ENCODE data around the gene GRHL3.

GRHL3 gene

DNA sequence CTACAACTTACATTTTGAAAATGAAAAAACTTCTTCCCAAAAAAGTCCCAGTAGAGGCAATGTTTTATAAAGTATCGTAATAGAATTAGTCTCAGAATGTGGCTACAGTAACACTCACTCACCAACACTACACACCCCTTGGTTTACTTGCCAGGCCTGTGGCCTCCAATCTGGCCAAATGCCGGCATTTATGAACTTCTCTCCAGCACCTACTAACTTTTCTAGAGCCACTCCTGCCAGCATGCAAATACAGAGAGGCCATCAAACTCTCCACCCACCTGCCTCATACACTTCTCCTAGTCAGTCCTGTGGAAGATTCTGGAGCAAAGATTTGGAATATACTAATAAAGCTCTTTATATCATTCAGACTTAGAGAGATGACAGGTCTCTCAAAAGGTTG lies 62.1 kb downstream of the GRHL3 start:
- TF ChIP-seq, protein P1, sequence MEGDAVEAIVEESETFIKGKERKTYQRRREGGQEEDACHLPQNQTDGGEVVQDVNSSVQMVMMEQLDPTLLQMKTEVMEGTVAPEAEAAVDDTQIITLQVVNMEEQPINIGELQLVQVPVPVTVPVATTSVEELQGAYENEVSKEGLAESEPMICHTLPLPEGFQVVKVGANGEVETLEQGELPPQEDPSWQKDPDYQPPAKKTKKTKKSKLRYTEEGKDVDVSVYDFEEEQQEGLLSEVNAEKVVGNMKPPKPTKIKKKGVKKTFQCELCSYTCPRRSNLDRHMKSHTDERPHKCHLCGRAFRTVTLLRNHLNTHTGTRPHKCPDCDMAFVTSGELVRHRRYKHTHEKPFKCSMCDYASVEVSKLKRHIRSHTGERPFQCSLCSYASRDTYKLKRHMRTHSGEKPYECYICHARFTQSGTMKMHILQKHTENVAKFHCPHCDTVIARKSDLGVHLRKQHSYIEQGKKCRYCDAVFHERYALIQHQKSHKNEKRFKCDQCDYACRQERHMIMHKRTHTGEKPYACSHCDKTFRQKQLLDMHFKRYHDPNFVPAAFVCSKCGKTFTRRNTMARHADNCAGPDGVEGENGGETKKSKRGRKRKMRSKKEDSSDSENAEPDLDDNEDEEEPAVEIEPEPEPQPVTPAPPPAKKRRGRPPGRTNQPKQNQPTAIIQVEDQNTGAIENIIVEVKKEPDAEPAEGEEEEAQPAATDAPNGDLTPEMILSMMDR (IDR thresholded peaks at IDR 0.05; ENCODE audit: borderline replicate concordance, control extremely low read depth, extremely low read depth, insufficient read depth, missing control alignments) = no peak
- in situ Hi-C loops (cut with MboI; ENCODE audit: low sequenced_read_pairs, unreplicated experiment) = no loop called here
- DNase-seq (ENCODE audit: low spot score) = no peak

DNA sequence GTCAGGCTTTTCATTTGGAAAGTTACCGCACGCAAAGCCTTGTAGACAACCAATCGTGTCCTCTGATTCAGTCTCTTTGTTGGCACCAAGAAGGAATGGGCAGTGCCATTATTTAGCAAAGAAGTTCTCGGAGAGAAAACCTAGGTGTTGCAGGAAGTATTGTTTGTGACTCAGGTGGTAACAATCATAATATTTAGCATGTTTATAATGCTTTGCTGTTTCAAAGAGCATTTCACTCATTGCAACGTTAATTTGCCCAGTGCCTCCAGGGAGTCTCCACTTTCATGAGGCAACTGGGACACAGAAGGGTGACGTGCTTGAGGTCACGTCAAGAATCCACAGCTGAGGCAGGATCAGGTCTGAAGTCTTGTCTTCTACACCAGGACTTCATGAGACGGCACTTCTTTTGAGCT lies 63.0 kb downstream of the GRHL3 start:
- TF ChIP-seq, protein P1 (IDR thresholded peaks at IDR 0.05; ENCODE audit: borderline replicate concordance, control extremely low read depth, extremely low read depth, insufficient read depth, missing control alignments) = no peak
- DNase-seq (ENCODE audit: low spot score) = no peak
- in situ Hi-C loops (cut with MboI; ENCODE audit: low sequenced_read_pairs, unreplicated experiment) = no loop called here

DNA sequence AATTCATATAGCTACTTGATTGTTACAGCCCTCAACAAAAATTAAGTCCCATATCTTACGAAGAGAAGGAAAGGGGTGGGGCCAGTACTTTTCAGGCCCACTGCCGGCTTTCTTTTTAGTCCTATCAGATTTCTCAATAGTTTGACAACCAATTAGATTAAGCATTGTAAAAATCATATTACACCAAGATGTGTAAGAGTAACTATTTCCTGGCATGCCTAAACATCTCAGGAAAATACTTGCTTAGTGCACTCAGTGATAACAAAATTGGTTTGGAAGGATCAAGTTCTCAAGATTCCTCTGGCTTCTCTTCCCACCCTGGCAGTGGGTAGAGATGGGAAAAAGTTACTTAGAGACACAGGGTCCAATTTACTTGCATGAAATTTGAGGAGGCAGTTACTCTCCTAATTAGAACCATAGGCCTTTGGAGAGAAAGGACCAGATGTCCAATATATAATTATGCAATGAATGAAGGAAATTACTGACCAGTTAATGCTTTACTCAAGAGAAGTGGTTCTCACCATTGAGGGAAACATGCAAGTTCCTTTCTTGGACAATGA lies 64.3 kb downstream of the GRHL3 start:
- in situ Hi-C loops (cut with MboI; ENCODE audit: low sequenced_read_pairs, unreplicated experiment) = no loop called here
- TF ChIP-seq, protein P1 (IDR thresholded peaks at IDR 0.05; ENCODE audit: borderline replicate concordance, control extremely low read depth, extremely low read depth, insufficient read depth, missing control alignments) = no peak
- DNase-seq (ENCODE audit: low spot score) = no peak

DNA sequence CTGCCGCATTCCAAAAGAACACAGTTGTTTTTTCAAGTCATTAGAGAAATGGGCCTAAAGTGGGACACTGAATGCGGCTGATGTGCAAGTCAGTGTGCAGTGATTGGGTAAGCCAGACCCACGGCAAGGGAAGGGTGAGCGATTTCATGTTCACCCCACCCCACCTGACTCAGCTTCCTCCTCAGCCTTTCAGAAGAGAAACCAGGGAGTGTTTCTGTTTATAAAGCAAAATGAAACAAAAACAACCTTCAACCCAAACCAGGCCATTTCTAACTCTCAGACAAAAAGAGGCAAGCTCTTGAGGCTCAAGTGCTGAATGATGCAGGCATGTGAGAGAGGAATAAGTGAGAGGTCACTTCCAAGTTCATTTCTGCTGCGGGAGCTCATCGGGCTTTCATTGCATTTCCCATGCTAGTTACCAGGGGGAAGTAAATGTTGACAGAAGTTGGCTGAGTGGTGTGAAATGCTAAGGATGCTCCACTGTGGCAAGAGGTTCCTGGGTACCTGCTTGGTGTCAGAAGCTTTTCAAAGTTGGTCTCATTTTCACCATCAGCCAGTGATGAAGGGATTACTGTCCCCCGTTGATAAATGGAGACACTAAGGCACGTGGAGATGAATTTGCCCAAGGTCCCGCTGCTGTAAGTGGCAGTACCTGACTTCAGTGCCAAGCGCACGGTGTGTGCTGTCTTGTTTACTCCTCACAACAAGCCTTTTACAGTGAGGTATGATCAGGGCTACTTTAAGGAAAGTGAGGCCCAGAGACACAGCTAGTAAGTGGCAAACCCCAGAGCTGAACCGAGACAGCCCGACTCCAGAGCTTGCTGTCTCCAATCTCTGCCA lies 65.3 kb downstream of the GRHL3 start:
- peak; percentile 57 for DNase-seq (ENCODE audit: low spot score)
- in situ Hi-C loops (cut with MboI; ENCODE audit: low sequenced_read_pairs, unreplicated experiment) = no loop called here
- TF ChIP-seq, protein P1 (IDR thresholded peaks at IDR 0.05; ENCODE audit: borderline replicate concordance, control extremely low read depth, extremely low read depth, insufficient read depth, missing control alignments) = no peak

DNA sequence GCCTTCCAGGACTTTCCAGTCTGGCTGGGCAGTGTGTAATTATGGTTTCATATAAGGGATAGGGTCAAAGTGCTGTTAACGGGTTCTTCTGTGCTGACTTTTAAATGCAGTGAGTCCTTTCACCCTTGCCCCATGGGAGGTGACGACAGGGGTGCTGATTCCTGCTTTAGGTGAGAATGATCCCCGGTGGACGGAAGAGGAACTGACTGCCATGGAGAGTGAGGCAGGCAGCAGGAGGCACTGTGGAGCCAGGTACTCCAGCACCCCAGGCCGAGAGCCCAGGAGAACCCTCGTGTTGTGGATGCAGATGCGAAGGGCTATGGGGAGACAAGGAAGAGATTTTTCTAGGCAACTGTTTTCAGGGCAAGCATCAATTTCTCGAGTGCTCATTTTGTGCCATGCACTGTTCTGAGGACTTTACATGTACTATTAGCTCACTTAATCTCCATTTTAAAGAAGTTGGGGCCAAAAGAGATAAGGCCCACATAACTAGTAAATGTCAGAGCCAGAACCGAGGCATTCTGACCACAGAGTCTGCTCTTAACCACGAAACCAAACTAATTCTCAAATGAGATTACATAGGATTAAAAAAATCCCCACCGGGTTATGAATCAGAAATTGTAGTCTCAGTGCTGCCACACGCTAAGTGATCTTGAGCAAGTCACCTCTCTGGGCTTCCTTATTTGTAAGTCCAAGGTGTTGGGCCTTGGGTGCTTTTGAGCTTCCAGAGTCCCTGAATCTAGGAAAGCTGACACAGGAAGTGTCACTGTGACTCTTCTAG lies 66.2 kb downstream of the GRHL3 start:
- in situ Hi-C loops (cut with MboI; ENCODE audit: low sequenced_read_pairs, unreplicated experiment) = no loop called here
- peak; percentile 21 for DNase-seq (ENCODE audit: low spot score)
- TF ChIP-seq, protein P1 (IDR thresholded peaks at IDR 0.05; ENCODE audit: borderline replicate concordance, control extremely low read depth, extremely low read depth, insufficient read depth, missing control alignments) = peak; percentile 28

DNA sequence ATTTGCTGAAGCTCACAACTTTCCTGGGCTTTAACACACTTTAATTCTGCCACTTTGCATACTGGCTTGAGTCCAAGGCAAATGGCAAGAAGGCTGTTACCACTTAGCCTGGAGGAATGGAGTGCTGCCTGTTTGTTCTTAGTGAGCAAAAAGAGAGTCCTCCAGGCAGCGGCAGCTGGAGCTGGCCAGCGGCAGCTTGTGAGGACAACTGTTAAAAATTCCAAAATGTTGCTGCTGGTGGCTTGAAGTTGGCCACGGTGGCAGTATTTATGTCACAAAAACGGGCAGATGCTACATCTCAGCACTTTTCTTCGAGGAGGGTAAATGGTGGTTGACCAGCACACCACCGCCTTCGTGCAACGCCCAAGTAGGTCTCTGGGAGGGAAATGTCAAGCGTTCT lies 67.1 kb downstream of the GRHL3 start:
- TF ChIP-seq, protein P1 (IDR thresholded peaks at IDR 0.05; ENCODE audit: borderline replicate concordance, control extremely low read depth, extremely low read depth, insufficient read depth, missing control alignments) = no peak
- no peak for DNase-seq (ENCODE audit: low spot score)
- in situ Hi-C loops (cut with MboI; ENCODE audit: low sequenced_read_pairs, unreplicated experiment) = no loop called here

Measured in GM13976 (cell line).